ENCODE measurements around the gene STYX.
A peak's percentile ranks its signal among the peaks of the same experiment; 100 is the strongest.

Gene STYX

GRCh38 chr14:52789118-52789517 is 59.2 kb downstream of the STYX start:
- Histone ChIP-seq H3K4me3 (ENCODE audit: low read depth, low read length) (no peak overlapping the region), H3K36me3 (peaks cover 6% of the 10 kb centered on the region; the same call in 1 of the 2 replicates), H3K9me3 (ENCODE audit: severe bottlenecking) (no peaks in the 10 kb centered on the region), H3K27ac (no peak overlapping the region), H3K27me3 (ENCODE audit: insufficient read depth, low read depth, severe bottlenecking) (no peaks in the 10 kb centered on the region)
- no peak for DNase-seq
- TF ChIP-seq, protein P1, sequence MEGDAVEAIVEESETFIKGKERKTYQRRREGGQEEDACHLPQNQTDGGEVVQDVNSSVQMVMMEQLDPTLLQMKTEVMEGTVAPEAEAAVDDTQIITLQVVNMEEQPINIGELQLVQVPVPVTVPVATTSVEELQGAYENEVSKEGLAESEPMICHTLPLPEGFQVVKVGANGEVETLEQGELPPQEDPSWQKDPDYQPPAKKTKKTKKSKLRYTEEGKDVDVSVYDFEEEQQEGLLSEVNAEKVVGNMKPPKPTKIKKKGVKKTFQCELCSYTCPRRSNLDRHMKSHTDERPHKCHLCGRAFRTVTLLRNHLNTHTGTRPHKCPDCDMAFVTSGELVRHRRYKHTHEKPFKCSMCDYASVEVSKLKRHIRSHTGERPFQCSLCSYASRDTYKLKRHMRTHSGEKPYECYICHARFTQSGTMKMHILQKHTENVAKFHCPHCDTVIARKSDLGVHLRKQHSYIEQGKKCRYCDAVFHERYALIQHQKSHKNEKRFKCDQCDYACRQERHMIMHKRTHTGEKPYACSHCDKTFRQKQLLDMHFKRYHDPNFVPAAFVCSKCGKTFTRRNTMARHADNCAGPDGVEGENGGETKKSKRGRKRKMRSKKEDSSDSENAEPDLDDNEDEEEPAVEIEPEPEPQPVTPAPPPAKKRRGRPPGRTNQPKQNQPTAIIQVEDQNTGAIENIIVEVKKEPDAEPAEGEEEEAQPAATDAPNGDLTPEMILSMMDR (IDR thresholded peaks at IDR 0.05; ENCODE audit: low read depth, low read length), result no peak

DNA sequence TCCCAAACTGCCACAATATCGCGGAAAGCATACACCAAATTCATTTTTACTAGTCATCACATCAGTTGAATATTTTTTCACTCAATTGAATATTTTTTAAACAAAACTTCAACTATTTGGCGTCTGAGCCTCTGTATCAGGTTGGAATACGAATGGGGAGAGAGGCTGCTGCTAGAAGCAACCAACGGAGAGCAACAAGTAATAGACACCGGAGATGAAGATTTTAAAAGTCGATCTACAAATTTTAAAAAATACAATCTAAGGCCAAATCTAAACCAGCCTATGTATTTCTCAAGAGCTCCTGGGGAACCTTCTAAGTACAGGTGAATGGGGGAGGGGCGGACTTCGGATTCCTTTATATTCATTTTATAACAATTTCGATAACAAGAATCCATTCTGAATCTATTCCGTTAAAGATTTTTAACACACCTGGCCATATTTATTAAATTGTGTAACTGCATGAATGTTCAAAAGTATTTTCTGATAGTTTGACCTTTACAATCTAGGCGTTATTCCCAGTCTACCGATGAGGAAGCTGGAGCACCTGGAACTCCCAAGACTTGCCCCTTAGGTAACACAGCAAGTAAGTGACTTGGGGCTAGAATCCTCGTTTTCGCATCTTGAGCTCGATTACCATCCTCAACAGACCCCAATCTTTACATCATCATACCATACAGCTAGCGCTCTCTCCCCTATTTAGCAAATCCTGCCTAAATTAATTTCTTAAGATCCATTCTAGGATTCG is 60.2 kb downstream of the STYX start:
- TF ChIP-seq, protein P1 (IDR thresholded peaks at IDR 0.05; ENCODE audit: low read depth, low read length), result no peak
- Histone ChIP-seq H3K4me3 (ENCODE audit: low read depth, low read length) (peak overlapping the region; percentile 77), H3K9me3 (ENCODE audit: severe bottlenecking) (no peaks in the 10 kb centered on the region), H3K27me3 (ENCODE audit: insufficient read depth, low read depth, severe bottlenecking) (no peaks in the 10 kb centered on the region), H3K36me3 (peaks cover 6% of the 10 kb centered on the region; the same call in 1 of the 2 replicates), H3K27ac (peak overlapping the region; percentile 79)
- DNase-seq, result no peak

DNA sequence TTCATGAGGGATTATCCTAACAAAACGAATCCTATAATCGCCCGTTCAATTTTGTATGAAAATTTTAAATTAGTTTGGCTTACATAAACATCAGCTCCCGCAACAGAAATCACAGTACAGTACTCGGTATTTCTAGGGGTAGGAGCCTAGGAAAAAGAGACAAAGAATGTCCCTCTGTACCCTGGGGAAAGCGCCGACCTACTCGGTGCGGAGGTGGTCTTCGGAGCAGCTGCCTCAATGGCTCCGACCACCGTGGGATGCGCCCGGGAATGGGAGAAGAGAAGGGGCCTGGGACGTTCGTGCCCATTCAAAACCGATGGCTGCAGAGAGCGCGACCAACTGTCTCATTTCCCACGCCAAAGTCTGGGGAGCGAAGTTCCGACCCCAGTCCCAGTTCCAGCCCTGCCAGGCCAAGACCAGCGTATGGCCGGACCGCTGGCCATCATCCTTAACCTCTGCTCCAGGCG is 60.8 kb downstream of the STYX start:
- TF ChIP-seq, protein P1 (IDR thresholded peaks at IDR 0.05; ENCODE audit: low read depth, low read length), result no peak
- Histone ChIP-seq H3K4me3 (ENCODE audit: low read depth, low read length) (peak overlapping the region; percentile 77), H3K9me3 (ENCODE audit: severe bottlenecking) (no peaks in the 10 kb centered on the region), H3K27ac (peak overlapping the region; percentile 79), H3K36me3 (peaks cover 6% of the 10 kb centered on the region; the same call in 1 of the 2 replicates), H3K27me3 (ENCODE audit: insufficient read depth, low read depth, severe bottlenecking) (no peaks in the 10 kb centered on the region)
- no peak for DNase-seq

DNA sequence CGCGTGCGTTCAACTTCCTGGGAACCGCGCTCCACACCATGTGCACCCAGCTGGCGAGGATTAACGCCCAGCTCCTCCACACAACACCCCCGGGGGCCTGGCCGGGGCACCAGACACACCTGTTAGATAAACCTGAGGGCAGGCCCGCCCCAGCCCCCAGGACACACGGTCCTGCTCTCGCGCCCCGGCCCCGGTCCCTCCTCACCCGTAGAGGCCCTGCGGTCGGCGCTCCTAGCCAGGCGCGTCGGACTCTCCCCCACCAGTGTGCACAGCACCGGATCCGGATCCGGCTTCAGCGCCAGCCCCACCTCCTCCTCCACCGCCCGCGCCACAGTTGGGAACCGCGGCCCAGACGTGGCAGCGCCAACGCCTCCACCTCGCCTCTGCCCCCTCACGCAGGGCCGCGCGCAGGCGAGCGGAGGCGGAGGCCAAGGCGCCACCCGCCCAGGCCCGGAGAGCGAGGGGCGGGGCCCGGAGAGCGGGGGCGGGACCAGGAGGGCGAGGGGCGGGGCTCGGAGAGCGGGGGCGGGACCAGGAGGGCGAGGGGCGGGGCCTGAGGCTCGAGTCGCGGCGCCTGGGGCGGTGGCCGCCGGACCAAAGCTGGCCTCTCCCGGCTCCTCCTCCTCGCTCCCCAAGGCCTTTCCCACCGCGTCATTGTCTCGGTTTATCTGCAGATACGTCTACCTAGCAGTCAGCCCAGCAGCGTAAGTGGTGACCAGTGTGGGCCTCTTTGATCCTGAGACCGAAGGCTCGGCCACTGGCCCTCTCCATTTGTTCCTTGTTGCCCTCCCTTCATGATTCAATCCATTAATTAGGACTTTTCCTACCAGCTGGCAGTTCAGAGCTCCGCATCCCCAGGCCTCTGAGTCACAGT is 61.5 kb downstream of the STYX start, which contains the start of gene GNPNAT1:
GNPNAT1 (minus strand) TSS at position 385 of the 874 bp plus-strand sequence. CDS start 6,957 bp downstream, outside the sequence.
- H3K9me3 ChIP-seq (ENCODE audit: severe bottlenecking), result no peaks in the 10 kb centered on the region
- H3K4me3 ChIP-seq (ENCODE audit: low read depth, low read length), result peak within 1 kb of the TSS; percentile 77
- TF ChIP-seq, protein P1 (IDR thresholded peaks at IDR 0.05; ENCODE audit: low read depth, low read length), result no peak
- peak within 1 kb of the TSS; percentile 83 for H3K27ac ChIP-seq
- H3K36me3 ChIP-seq, result peaks cover 6% of the 10 kb centered on the region; the same call in 1 of the 2 replicates
- DNase-seq, result peak; percentile 85
- H3K27me3 ChIP-seq (ENCODE audit: insufficient read depth, low read depth, severe bottlenecking), result no peaks in the 10 kb centered on the region

- Histone ChIP-seq H3K27ac (peak overlapping the region; percentile 83), H3K4me3 (ENCODE audit: low read depth, low read length) (peak overlapping the region; percentile 52)
- TF ChIP-seq, protein P1 (IDR thresholded peaks at IDR 0.05; ENCODE audit: low read depth, low read length), result no peak
Measured at GRCh38 chr14:52792097-52792415, 62.1 kb downstream of the STYX start.

More at GRCh38 chr14:52792097-52792415, 62.1 kb downstream of the STYX start:
- H3K9me3 ChIP-seq (ENCODE audit: severe bottlenecking), result no peaks in the 10 kb centered on the region
- no peaks in the 10 kb centered on the region for H3K27me3 ChIP-seq (ENCODE audit: insufficient read depth, low read depth, severe bottlenecking)
- no peak for DNase-seq
- peaks cover 6% of the 10 kb centered on the region; the same call in 1 of the 2 replicates for H3K36me3 ChIP-seq

Data from WERI-Rb-1 (cell line).